Measurements from ENCODE around the gene SPDYC. TPM values are rescaled to one million over a fixed set of nuclear protein-coding genes. Genes with fewer than 3 reads are reported as not detected.

The SPDYC gene
- polyA plus RNA-seq, 3 donors, result 0.64 TPM; not detected in 2

- 94% methylated on average over 22 of the region's 24 CpGs for WGBS (ENCODE audit: insufficient coverage)
- Histone ChIP-seq H3K36me3 (replicated peaks in 1 of 2; ENCODE audit: control insufficient read depth in 1 of 2, insufficient read depth in 2 of 2, low read length in 2 of 2) (peaks cover 12 to 18% of the 10 kb centered on the region in 2 donors), H2AFZ (ENCODE audit: insufficient read depth, low read depth, low read length, poor library complexity, severe bottlenecking) (no peak overlapping the region), H3K27me3 (ENCODE audit: control insufficient read depth in 2 of 2, insufficient read depth in 2 of 2, low read length in 2 of 2) (no peaks in the 10 kb centered on the region), H3K9ac (ENCODE audit: insufficient read depth, low read length, poor library complexity, severe bottlenecking) (no peak overlapping the region), H3K9me3 (replicated peaks in 1 of 2; ENCODE audit: control insufficient read depth in 1 of 2, insufficient read depth in 1 of 2, low read length in 2 of 2) (no peaks in the 10 kb centered on the region), H3K4me3 (replicated peaks in 1 of 3; ENCODE audit: low read depth in 2 of 3, low read length in 3 of 3) (no peak overlapping the region), H3K79me2 (ENCODE audit: insufficient read depth, low read length) (no peaks in the 10 kb centered on the region), H3K4me1 (ENCODE audit: control insufficient read depth in 1 of 2, insufficient read depth in 2 of 2, low read length in 2 of 2) (peaks cover 18 to 27% of the 10 kb centered on the region in 2 donors), H3K4me2 (replicated peaks; ENCODE audit: extremely low read depth, low read length, poor library complexity, severe bottlenecking) (no peak overlapping the region), H4K20me1 (ENCODE audit: insufficient read depth, low read length) (no peaks in the 10 kb centered on the region), H3K27ac (ENCODE audit: low read depth in 1 of 2, low read length in 2 of 2) (no peak overlapping the region)
- intact Hi-C loops (cut with micrococcal nuclease), result no loop called here
- H3K27me3 Mint-ChIP-seq (ENCODE audit: low read depth in 3 of 3), result peaks cover 0 to 6% (median 5%) of the 10 kb centered on the region in 3 donors
- peaks cover 0 to 3% (median 0%) of the 10 kb centered on the region in 7 donors for H3K9me3 Mint-ChIP-seq
- H3K4me3 Mint-ChIP-seq, result no peak overlapping the region
- TF ChIP-seq CTCF (IDR thresholded peaks at IDR 0.05), result no peak
- DNase-seq, result peak in 1 of 3 donors; percentile 5
- H3K27ac Mint-ChIP-seq, result peak overlapping the region in 1 of 7 donors; percentile 49
- peaks cover 13 to 16% of the 10 kb centered on the region in 2 donors for H3K36me3 Mint-ChIP-seq
- H3K4me1 Mint-ChIP-seq, result peaks cover 40% of the 10 kb centered on the region
These were observed 45.5 kb downstream of the SPDYC start for GRCh38 chr11:65215441-65216076.

- no peak overlapping the region for H3K4me3 Mint-ChIP-seq
- no peak overlapping the region for H2AFZ ChIP-seq (ENCODE audit: insufficient read depth, low read depth, low read length, poor library complexity, severe bottlenecking)
- peaks cover 40% of the 10 kb centered on the region for H3K4me1 Mint-ChIP-seq
- TF ChIP-seq CTCF (IDR thresholded peaks at IDR 0.05), result no peak
- WGBS (ENCODE audit: insufficient coverage), result 98% methylated on average over 5 of the region's 6 CpGs
- intact Hi-C loops (cut with micrococcal nuclease), result no loop called here
- peaks cover 0 to 6% (median 5%) of the 10 kb centered on the region in 3 donors for H3K27me3 Mint-ChIP-seq (ENCODE audit: low read depth in 3 of 3)
- no peak overlapping the region for H3K9ac ChIP-seq (ENCODE audit: insufficient read depth, low read length, poor library complexity, severe bottlenecking)
- H3K36me3 ChIP-seq (replicated peaks in 1 of 2; ENCODE audit: control insufficient read depth in 1 of 2, insufficient read depth in 2 of 2, low read length in 2 of 2), result peaks cover 0 to 5% of the 10 kb centered on the region in 2 donors
- H3K9me3 ChIP-seq (replicated peaks in 1 of 2; ENCODE audit: control insufficient read depth in 1 of 2, insufficient read depth in 1 of 2, low read length in 2 of 2), result no peaks in the 10 kb centered on the region
- no peaks in the 10 kb centered on the region for H3K27me3 ChIP-seq (ENCODE audit: control insufficient read depth in 2 of 2, insufficient read depth in 2 of 2, low read length in 2 of 2)
- H3K4me1 ChIP-seq (ENCODE audit: control insufficient read depth in 1 of 2, insufficient read depth in 2 of 2, low read length in 2 of 2), result peaks cover 24 to 35% of the 10 kb centered on the region in 2 donors
- DNase-seq, result no peak
- no peaks in the 10 kb centered on the region for H4K20me1 ChIP-seq (ENCODE audit: insufficient read depth, low read length)
- H3K27ac Mint-ChIP-seq, result no peak overlapping the region
- no peaks in the 10 kb centered on the region for H3K9me3 Mint-ChIP-seq
- no peak overlapping the region for H3K27ac ChIP-seq (ENCODE audit: low read depth in 1 of 2, low read length in 2 of 2)
- H3K4me2 ChIP-seq (replicated peaks; ENCODE audit: extremely low read depth, low read length, poor library complexity, severe bottlenecking), result no peak overlapping the region
- peaks cover 3 to 4% of the 10 kb centered on the region in 2 donors for H3K36me3 Mint-ChIP-seq
- no peak overlapping the region for H3K4me3 ChIP-seq (replicated peaks in 1 of 3; ENCODE audit: low read depth in 2 of 3, low read length in 3 of 3)
- H3K79me2 ChIP-seq (ENCODE audit: insufficient read depth, low read length), result no peaks in the 10 kb centered on the region
These were observed 46.8 kb downstream of the SPDYC start for GRCh38 chr11:65216830-65217229.
